NCI-H345 treated with DMSO at 0.1 percent for 48 hours (cell line): ENCODE data around the gene CCR2.
"Not testable (repeated sequence)": the region's sequence is repeated elsewhere in the genome, so short reads cannot be mapped to it uniquely, and the experiment has no call there.

ENCODE experiments used
- DNase-seq: peaks from one replicate; lab custom pipeline; 2025; ENCODE audit not compliant: unreplicated experiment; lab: John Stamatoyannopoulos, UW

CCR2 gene

GRCh38 chr3:46353647-46354410 is at the start of gene CCR2:
CCR2 (plus strand) TSS chr3:46354111; CDS start chr3:46357528, 3,417 bp downstream.
- no peak for DNase-seq

- DNase-seq: no peak
Measured at GRCh38 chr3:46304739-46305138, 49.2 kb upstream of the CCR2 start.

- no peak for DNase-seq
Measured at GRCh38 chr3:46312991-46313390, 40.9 kb upstream of the CCR2 start.

DNA sequence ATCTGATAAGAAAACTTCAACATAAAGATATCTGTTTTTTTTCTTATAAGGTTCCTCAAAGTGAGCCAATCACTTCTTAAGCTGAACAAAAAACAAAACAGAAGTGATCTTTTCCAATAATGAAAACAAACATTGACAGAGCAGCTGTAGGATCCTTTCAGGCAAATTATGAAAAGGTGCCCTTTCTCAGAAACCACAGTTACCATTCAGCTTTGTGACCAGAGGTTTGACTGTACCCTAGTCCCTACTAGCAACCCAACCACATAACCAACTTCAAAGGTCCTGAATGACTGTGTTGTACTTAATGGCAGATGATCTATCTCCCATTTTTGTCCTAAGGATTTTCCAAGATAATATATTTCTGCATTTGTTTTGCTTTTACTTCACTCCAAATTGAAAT is 39.4 kb upstream of the CCR2 start:
- no peak for DNase-seq

DNA sequence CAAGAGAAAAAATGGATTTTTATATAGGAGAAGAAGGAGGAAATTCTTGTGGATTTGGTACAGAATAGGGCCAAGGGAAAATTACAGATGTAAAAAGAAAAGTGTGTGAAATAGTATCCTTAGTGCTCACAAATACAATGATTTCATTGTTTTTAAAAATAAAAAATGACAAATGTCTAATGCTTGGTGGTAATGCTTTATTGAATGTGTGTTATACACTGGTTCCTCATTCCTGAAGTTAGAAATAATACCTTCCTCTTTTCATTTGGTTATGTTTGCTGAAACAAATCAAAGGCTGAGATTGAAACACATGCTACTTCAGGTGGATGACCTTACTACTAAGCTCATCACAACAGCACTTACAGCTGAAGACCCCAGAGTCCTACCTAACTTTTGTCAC is 37.7 kb upstream of the CCR2 start:
- DNase-seq: no peak

GRCh38 chr3:46318207-46318927 is 35.5 kb upstream of the CCR2 start:
- no peak for DNase-seq

- no peak for DNase-seq
Measured at GRCh38 chr3:46321461-46322104, 32.3 kb upstream of the CCR2 start.

- DNase-seq: no peak
Measured at GRCh38 chr3:46324036-46324435, 29.9 kb upstream of the CCR2 start.

- no peak for DNase-seq
Measured at GRCh38 chr3:46325645-46326300, 28.1 kb upstream of the CCR2 start.

- DNase-seq: not testable (repeated sequence)
Measured at GRCh38 chr3:46330676-46331075, 23.2 kb upstream of the CCR2 start.

GRCh38 chr3:46334741-46335478 is 19.0 kb upstream of the CCR2 start:
- no peak for DNase-seq

DNA sequence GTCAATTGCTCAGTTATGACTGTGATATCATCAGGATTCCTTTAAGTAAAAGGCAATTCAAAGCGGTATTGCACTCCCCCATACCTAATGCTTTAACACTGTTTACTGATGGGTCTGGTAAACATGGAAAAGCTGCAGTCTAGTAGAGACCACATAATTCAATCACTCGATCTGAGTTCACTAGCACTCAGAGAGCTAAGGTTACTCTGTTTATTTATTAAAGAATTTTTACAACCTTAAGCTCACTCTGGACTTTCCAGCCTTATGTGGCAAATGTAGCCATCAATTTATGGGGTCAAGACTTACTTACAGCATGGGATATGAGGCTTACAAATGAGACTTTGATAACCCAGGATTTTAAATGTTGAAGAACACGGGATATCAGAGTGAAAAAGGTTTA is 18.4 kb upstream of the CCR2 start:
- no peak for DNase-seq

GRCh38 chr3:46337911-46338310 is 16.0 kb upstream of the CCR2 start:
- DNase-seq: no peak

- DNase-seq: no peak
Measured at GRCh38 chr3:46338840-46339239, 15.1 kb upstream of the CCR2 start.

DNA sequence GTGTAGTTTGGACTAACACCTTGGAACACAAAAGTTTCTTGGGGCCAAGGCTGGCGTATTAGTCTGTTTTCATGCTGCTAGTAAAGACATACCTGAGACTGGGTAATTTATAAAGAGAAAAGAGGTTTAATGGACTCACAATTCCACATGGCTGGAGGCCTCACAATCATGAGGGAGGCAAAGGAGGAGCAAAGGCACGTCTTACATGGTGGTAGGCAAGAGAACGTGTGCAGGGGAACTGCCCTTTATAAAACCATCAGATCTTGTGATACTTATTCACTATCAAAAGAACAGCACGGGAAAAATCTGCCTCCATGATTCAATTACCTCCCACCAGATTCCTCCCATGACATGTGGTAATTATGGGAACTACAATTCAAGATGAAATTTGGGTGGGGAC is 9.4 kb upstream of the CCR2 start:
- DNase-seq: no peak

DNA sequence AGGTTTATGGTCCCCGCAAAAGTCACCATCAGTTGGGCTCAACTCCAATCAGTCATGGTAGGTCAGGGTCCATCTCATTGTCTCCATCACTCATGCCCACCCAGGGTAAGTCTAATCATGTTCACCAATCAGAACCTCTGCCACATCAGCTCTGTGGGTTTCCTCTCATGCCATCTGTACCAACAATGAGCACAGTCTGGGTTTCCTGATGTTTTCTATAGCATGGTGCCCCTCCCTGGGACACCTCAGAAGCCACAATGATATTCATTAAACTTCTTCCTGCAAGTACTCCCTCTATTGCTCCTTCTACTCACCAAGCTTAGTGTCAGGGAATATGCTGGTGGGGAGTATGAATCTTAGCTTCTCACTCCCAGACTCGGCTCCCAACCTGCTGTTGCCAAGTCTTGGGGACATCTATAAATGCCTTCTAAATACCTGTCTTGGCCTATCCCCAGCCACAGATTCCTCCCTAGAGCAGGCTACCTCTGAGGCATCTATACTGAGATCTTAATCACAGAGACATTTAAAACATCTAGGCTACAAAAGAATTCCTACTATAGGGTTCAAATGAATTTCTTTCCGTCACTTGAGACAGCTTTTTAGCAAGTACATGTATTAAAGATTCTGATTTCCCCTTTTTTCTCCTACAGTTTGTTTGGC is 5.0 kb upstream of the CCR2 start:
- DNase-seq: no peak

- DNase-seq: no peak
Measured at GRCh38 chr3:46349484-46350261, 4.2 kb upstream of the CCR2 start.

GRCh38 chr3:46350262-46350565 is 3.7 kb upstream of the CCR2 start:
- DNase-seq: no peak

DNA sequence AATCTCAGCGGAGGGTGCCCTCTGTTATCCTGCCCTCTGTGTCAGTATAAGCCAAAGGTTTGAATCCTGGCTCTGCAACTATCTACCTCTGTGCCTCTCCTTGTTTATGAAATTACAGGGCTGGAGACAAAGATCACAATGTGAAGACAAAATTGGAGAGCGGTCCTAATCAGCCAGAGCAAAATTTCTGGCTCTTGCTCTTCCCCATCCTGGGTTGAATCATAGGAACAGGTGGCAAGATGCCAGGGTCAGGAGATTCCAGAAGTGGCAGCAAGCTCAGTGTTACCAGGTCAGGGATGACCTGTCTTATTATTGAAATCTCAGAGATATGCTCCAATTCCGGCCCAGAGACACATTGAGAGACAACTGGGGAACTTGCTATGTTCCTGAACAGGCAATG is 2.3 kb upstream of the CCR2 start:
- DNase-seq: no peak

- no peak for DNase-seq
Measured at GRCh38 chr3:46353090-46353489, 821 bp upstream of the CCR2 start.
